Inferior parietal cortex (tissue), 1 donor: ENCODE results near the gene PASK.

Experiments used
- DNase-seq: peaks from one replicate; pipeline ENCODE4 v3.0.0-alpha.2; 2016; ENCODE audit errors: extremely low spot score

The PASK gene

DNA sequence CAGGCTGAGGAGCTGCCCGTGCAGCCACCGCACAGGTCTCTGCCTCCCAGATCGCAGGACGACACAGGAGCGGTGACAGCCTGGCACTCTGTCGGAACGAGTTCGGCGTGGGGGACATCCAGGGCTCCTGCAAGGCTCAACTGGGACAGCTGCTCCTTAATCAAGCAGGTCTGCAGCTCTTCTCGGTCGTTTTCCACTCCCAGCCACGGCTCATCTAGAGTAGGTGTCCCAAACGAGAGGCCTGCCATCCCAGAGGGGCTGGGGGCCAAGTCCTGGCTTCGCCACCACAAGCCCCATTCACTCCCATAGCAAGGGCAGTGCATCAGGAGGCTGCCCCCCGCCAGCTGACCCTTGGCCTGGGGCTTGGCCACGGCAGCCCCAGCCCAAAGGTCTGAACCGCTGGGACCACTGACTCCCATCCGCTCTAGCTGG lies 22.5 kb downstream of the PASK start:
- DNase-seq = no peak

DNA sequence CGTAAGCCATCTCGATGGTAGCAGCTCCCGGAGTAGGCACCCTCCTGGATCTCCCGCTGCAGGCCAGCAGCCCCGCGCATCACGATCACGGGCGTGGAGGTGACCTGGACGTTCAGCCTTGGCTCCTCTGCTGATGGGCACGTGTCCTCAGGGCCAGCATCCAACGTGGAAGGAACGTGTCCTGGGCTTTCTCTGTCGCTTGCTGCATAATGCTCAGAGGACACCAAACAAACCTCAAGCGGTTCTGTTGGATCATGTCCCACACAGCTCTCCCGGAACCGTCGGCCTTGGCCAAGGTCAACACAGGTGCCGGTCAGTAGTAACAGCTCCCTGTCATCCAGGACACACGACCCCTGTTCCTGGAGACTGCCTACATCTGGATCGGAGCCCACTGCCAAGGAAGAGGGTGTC lies 23.1 kb downstream of the PASK start:
- DNase-seq = no peak

DNA sequence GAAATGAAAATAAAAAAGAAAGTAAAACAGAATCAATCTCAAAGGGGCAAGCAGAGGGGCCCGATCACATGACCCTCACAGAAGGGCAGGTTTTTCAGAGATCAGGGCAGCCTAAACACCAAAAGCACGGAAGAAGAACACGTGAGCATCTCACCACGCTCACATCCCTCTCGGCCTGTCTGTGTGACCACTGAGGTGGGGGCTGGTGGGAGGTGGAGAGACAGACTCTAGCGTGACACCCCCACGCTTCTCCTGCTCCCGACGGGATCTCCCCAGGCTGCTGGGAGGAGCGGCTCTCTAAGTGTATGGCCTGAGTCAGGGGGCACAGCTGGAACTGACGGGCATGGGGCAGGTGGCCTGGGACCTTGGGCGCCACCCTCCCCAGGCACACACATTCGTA lies 23.6 kb downstream of the PASK start:
- no peak for DNase-seq

DNA sequence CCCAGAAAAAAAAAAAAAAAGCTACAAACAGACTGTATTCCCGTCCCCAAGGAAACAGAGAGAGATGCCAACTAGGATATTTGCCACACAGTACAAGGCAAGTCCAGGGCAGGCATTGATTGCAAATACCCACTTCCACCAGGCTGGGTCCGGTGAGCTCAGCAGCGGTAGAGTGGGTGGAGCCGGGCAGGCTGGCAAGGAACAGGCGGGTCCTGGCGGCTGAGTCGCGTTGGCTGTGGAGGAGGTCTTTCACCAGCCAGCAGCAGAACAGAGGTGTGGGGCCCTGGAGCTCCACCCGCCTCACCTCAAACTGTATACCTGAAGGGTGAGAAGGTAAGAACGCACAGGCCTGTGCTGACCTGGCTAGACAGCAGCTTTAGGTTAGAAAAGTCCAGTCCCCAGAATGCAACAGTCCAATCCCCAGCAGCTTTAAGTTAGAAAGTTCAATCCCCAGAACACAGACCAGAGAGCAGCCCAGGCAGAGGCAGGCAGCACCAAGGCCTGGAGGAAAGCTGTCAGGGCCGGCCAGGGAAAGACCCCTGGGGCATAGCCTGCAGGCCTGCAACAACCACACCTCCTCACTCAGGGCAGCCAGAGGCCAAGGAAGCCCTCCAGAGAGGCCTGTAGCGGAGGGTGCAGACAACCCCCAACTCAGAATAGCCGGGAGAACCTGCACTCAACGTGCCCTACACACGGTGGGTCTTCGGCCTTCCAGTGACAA lies 25.3 kb downstream of the PASK start:
- DNase-seq = peak; percentile 9

DNA sequence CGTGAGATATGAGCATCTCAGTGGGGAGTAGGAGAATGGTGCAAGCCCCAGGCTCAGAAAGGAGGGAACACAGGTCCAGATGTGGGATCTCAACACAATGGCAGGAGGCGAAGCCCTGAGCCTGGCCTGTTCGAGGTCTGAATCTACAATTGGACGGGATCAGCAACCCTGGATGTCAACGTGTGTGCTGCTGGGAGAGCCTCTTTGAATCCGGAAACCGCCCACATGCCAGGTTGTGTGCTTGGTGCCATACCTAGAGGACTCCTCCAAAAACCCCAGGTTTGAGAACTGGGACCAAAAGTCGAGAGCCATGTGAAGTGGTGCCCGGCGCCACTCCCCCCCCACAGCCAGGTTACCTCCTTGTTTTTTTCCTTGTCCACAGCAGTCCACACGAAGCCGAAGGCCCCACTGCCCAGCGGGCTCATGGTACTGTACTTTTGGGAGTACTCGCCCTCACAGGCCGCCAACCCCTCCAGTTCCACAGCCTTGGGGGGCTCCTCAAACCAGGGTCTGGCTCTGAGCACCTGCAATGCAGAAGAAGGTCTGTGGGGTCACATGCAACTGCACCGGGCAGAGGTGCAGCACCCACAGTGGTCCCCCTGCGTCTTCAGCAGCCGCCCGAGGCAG lies 26.8 kb downstream of the PASK start:
- DNase-seq = no peak

DNA sequence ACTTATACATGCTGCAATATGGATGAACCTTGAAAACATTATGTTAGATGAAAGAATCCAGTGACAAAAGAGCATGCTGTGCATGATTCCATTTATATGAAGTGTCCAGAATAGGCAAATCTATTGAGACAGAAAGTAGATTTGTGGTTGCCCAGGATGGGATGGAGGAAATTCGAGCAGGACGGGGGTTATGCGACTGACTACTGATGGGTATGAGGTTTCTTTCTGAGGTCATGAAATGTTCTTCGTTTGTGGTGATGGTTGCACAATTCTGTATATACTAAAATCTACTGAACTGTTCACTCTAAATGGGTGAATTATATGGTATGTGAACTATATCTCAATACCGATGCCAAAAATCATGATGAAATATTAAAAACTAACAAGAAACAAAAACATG lies 28.3 kb downstream of the PASK start:
- no peak for DNase-seq

DNA sequence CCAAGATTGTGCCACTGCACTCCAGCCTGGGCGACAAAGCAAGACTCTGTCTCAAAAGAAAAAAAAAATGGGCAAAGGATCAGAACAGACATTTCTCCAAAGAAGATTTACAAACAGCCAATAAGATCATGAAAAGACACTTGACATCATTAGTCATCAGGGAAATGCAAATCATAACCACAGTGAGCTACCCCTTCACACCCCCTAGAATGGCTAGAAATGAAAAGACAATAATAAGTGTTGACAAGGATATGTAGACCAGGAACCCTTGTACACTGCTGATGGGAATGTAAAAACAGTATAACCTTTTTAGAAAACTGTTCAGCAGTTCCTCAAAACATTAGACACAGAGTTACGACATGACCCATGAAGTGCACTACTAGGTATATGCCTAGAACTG lies 28.8 kb downstream of the PASK start:
- no peak for DNase-seq

DNA sequence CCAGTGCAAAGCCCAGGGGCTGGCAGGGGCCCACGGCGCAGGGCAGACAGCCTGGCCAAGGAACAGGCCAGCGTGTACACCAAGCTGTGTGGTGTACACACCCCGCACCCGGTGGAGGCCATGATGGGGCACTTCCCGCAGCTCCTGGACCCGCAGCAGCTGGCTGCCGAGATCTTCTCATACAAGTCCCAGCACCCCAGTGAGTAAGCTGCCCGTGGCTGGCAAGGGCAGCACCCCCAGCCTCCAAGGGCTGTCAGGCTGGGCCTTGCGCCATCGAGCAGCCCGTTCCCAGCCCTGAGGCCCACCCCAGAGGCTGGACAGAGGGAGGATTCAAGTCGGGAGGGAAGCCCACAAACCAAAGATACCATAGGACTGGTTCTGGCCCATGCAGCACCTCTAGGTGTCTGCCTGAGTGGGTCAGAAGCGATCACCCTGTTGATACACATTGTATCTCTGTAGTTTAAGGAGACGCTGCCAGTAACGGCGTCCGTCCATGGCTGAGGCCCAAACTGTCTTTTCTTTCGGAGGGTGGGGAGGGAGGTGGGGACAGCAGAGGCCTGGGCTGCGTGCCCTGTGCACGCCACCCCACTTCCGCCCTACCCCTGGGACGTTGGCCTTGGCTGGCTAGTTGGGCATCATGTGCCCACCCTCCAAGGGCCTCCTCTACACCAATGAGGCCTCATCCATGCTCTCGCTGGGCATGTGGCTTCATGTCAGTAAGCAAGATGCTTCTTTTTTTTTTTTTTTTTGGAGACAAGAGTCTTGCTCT lies 30.4 kb downstream of the PASK start:
- no peak for DNase-seq

DNA sequence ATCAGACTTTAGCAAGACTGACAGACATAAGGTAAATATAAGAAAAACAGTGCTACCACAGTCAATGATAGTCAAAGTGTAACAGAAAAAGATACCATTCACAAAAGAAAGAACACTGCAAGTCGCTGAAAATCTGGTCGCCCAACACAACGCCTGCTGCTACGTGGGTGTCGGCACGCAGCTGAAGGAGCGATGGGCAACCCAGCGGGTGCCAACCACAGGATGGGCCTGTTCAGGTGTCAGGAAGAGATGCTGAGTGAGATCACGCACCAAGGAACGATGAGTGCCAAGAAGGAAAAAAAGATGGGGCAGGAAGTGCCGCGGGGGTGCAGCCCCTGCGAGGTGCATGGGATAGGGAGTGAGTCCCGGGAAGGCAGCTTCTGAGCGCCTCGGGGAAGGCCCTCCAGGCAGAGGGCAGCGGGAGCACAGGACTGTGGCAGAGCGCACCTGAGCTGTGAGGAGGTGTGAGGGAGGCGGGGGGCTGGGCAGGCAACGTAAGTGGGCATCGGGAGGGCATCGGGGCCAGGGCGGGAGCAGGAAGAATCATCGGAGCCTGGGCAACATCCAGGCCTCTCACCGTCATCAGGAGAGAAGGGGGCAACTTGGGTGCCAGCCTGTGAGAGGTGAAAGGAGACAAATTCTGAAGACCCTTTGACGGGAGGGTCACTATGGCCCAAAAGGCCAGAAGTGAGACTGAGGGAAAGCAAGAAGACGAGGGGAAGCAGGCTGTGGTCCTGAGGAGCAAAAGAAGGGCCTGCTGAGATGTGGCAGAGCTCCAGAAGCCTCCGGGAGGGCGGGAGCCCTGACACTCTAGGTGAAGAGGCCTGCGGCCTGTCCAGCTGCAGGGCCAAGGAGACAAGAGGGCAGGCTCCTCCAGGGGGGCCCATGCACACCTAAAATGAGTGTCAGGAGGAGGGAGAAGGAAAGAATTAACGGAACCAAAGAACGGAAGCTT lies 32.4 kb downstream of the PASK start:
- DNase-seq = no peak

DNA sequence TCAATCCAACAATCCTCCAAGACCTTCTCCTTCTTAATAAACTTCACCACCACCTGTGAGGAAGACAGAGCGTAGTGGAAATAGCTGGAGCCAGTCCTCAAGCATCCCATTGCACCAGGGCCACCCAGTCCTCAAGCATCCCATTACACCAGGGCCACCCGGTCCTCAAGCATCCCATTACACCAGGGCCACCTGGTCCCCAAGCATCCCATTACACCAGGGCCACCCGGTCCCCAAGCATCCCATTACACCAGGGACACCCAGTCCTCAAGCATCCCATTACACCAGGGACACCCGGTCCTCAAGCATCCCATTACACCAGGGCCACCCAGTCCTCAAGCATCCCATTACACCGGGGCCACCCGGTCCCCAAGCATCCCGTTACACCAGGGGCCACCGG lies 33.9 kb downstream of the PASK start:
- DNase-seq = no peak

DNA sequence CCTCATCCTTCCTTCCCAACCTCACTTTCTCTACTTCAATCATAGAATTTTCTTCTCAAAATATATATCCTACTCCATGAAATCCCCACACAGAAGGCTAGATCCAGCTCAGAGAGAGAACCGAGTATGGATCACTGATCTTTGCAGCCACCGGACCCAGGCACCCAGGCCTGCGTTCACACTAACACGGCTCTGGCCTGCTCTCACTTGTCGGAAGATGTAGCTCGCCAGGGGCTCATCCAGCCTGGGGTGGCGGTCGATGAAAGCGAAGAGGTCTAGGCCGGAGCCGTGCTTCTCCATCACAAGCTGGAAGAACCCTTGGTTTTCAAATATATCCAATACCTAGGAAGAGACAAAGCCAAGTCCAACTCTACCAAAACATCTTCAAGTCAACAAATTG lies 34.4 kb downstream of the PASK start:
- DNase-seq = no peak

DNA sequence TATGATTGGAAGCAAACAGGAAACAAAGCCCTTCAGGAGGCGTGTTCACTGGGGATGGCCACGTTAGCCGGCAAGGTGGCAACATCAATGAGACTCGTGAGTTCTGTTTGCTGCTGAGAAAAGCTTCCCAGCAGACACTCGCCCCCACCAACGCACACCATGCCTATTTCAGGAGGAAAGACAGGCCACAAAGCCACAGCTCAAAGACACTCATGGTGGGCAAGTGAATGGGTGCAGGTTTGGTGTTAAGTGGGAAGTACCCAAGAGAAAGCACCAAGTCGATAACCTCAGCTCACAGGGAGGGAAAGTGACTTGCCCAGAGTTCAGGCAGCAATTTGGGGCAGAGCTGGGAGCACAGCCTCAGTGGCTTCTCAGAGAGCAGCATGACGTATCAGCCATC lies 36.7 kb downstream of the PASK start:
- no peak for DNase-seq

DNA sequence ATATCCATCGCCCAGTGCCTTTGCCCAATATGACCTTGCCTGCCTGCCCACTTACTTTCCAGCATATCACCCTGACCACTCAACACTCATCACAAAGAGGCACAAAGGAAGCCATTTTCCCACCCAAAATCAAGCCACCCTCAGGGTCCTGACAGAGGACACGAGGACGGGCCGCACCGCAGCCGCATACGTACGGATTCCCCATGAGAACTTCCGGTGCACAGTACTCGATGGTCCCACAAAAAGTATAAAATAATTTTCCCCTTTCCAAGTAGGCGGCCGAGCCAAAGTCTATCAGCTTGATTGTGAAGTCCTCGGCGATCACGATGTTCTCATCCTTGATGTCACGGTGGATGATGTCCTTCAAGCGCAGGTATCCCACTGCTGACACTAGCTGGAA lies 37.2 kb downstream of the PASK start:
- DNase-seq = no peak

DNA sequence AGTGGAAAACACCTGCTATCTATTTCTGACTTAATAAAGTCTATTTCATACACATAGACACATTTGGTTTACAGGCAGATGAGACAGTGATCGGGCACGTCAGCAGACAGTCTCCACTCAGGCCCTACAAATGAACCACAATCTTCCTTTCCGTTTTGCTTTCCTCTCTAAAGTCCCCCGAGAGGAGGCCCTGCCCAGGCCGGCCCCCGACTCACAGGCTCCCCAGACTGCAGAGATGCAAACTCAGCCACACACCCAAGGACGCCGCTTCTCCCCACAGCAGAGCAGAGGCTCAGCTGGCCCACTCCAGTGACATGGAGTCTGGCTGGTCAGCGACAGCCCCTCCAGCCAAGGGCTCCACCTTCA lies 37.8 kb downstream of the PASK start:
- DNase-seq = no peak

DNA sequence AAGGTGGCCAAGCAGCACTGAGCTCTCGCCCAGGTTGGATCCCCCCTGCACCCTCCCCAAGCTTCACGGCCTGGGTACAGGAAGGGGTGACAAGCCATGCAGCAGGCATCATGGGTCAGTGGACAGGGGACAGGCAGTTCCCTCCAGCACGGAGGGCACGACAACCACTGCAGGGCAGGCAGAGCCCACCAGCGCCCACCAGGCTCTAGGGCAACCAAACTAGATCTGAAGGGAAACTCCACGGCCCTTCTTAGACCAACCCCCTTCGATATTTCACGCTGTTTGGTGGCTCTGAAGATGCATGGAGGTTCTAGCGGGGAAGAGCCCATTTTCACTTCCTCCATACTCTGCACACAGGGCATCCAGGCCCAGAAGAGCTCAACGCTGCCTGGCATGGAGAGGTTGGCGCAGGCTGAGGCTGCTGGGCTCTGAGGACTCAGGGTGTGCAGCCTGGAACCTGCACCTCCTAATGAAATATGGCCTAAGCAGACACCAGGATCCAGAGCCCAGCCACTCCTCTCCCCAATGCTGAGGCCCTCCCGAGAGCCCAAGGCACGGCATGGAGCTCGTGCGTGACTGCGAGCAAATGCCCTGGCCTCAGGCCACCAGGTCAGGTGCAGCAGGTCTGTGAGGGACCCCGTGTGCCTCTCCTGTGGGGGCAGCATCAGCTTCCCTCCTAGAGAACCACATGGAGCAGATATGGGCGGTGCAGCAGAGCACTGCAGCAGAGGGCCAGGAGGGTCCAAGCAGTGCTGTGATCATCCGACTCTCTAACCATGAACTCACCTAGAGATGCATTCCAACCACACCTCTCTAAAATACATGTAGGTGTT lies 38.4 kb downstream of the PASK start:
- DNase-seq = no peak

DNA sequence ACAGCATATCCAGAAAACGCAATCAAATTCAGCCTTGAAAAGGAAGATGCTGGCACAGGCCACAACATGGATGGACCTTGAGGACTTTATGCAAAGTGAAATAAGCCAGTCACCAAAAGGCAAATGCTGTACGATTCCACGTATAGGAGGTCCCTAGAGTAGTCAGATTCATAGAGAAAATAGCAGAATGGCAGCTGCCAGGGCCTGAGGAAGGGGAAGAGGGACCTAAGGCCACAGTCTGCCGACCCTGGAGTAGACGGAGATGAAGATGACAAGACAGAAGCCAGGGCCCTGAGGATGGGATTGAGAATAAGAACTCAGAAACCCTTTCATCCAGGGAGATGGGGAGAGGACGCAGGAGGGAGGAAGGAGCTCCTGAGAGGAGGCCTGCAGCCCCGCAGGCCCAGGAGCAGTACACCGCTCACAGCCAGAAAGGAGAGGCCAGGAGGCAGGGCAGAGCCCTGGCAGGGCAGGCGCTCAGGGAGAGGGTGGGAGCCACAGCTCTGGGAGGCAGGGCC lies 39.1 kb downstream of the PASK start:
- no peak for DNase-seq

DNA sequence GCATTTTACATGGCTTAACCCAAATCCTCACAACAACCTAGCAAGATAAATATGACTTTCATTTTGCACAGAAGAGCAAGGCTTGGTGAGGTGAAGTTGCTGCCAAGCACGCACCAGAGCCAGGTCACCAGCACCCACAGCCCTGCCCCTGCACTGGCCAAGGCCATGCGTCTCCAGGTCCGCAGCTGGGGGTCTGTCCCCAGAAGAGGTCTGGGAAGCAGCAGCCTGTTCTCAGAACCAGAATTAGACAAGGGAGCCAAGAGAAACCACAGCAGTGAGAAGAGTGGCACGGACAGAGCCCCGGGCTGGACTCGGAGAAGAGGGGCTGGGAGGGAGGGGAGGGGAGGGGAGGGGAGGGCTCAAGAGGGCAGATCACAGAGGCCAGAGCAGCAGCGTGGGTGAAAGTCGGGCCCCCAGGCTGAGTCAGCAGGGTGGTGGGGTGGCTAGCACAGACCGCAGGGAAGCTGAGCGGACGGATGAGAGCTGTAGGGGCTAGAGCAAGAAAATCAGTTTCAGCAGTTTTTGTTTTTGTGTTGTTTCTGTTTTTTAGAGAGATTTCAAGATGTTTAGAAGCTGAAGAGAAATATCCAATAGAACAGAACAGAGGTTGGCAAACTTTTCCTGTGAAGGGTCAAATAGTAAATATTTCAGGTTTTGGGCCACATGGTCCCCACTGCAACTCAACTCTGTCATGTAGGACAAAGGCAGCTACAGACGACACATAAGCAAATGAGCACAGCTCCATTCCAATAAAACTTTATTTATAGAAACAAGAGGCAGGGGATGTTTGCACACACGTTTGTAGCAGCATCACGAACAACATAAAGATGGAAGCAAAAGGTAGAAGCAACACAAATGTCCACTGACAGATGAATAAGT lies 39.8 kb downstream of the PASK start:
- DNase-seq = no peak

DNA sequence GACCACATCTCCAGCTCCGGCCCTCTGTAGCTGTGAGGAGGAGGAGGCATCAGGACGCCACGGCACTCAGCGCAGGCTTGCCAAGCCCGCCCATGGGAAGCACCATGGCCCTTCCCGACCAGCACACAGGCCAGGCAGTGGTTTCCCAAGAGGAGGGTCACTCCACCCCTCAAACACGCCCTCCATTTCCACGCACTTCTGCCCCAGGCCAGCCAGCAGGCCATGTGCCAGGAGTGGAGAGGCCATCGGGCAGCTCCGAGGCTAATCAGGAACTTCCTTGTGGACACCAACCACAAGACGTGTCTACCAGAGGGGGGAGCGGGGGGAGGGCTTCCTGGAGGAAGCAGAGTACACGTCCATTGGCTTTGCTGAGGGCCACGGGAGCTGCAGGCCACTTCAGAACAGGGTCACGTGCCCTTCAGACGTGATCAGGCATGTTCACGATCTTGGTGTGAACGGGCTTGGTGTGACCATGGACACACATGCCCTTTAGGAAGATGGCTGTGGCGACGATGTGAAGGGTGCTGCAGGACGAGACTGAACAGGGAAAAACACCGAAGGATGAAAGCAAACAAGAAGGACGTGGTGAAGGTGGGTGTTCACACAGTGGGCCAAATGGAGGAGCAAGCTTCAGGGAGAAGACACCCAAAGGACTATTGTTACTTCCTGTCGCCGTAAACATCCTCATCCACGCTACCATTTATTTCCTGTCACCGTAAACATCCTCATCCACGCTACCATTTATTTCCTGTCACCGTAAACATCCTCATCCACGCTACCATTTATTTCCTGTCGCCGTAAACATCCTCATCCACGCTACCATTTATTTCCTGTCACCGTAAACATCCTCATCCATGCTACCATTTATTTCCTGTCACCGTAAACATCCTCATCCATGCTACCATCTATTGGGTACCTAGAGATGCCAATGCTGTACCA lies 40.7 kb downstream of the PASK start:
- DNase-seq = no peak
